ENCODE results near the gene RAC3. TPM values are rescaled to one million over a fixed set of nuclear protein-coding genes. Genes with fewer than 3 reads are reported as not detected.
A peak's percentile ranks its signal among the peaks of the same experiment; 100 is the strongest.

The RAC3 gene
- total and polyA plus RNA-seq, 9 of the 15 experiments (the other 6 are each of a cell fraction or from before 2014, with no cell fraction given), result 0.23 to 292 (median 118) TPM

DNA sequence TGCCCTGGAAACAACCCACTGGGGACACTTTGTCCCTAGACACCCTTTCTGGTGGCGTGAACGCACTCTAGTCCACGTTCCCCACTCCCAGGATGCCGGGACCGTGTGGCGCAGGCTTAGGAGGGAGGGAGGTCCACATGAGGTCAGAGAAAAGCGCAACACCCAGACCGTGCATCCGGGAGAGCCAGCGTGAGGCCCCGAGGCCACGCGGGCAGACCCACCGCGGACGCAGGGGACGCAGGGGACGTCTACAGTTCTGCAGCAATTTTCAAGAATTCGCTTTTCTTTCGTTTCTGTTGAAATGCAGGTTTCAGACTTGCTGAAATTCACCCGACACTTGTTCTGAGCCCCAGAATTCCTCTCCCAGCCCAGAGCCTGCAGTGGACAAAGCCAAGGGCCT, 15.4 kb downstream of the RAC3 start:
- no peak for TF ChIP-seq ZNF232 (CRISPR knock-in tag; IDR thresholded peaks at IDR 0.05)
- TF ChIP-seq, protein P1, sequence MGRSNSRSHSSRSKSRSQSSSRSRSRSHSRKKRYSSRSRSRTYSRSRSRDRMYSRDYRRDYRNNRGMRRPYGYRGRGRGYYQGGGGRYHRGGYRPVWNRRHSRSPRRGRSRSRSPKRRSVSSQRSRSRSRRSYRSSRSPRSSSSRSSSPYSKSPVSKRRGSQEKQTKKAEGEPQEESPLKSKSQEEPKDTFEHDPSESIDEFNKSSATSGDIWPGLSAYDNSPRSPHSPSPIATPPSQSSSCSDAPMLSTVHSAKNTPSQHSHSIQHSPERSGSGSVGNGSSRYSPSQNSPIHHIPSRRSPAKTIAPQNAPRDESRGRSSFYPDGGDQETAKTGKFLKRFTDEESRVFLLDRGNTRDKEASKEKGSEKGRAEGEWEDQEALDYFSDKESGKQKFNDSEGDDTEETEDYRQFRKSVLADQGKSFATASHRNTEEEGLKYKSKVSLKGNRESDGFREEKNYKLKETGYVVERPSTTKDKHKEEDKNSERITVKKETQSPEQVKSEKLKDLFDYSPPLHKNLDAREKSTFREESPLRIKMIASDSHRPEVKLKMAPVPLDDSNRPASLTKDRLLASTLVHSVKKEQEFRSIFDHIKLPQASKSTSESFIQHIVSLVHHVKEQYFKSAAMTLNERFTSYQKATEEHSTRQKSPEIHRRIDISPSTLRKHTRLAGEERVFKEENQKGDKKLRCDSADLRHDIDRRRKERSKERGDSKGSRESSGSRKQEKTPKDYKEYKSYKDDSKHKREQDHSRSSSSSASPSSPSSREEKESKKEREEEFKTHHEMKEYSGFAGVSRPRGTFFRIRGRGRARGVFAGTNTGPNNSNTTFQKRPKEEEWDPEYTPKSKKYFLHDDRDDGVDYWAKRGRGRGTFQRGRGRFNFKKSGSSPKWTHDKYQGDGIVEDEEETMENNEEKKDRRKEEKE (IDR thresholded peaks at IDR 0.05; ENCODE audit: borderline replicate concordance in 1 of 2, control insufficient read depth in 1 of 2, low read depth in 2 of 2, low read length in 1 of 2), result no peak
- no peak for TF ChIP-seq CHD1 (IDR thresholded peaks at IDR 0.05; ENCODE audit: low read length)
- no peak for TF ChIP-seq PURB (CRISPR knock-in tag; IDR thresholded peaks at IDR 0.05; ENCODE audit: low read depth)
- TF ChIP-seq CHD2 (IDR thresholded peaks at IDR 0.05; ENCODE audit: low read depth, low read length), result no peak
- no peak for TF ChIP-seq HEY1 (CRISPR knock-in tag; IDR thresholded peaks at IDR 0.05; ENCODE audit: borderline replicate concordance)
- TF ChIP-seq, protein P2, sequence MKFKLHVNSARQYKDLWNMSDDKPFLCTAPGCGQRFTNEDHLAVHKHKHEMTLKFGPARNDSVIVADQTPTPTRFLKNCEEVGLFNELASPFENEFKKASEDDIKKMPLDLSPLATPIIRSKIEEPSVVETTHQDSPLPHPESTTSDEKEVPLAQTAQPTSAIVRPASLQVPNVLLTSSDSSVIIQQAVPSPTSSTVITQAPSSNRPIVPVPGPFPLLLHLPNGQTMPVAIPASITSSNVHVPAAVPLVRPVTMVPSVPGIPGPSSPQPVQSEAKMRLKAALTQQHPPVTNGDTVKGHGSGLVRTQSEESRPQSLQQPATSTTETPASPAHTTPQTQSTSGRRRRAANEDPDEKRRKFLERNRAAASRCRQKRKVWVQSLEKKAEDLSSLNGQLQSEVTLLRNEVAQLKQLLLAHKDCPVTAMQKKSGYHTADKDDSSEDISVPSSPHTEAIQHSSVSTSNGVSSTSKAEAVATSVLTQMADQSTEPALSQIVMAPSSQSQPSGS (CRISPR knock-in tag; IDR thresholded peaks at IDR 0.05), result no peak
- H3K4me3 ChIP-seq, result no peak overlapping the region
- in situ Hi-C loops (cut with MboI), result no loop called here
- 82% methylated on average over 19 of the region's 21 CpGs for WGBS (ENCODE audit: insufficient coverage, low coverage, missing lambda C conversion rate)
- ATAC-seq, result no peak
- peaks cover 2% of the 10 kb centered on the region for H3K9me1 ChIP-seq (ENCODE audit: control insufficient read depth, insufficient read depth, low read length)
- H3K27ac ChIP-seq (ENCODE audit: extremely low read depth, low read depth, low read length), result no peak overlapping the region
- no peak for FAIRE-seq
- H3K36me3 ChIP-seq (ENCODE audit: control insufficient read depth, insufficient read depth, low read length), result peaks cover 36% of the 10 kb centered on the region; the same call in 2 of the 3 replicates
- H3K4me2 ChIP-seq (ENCODE audit: insufficient read depth, low read length), result no peak overlapping the region
- POLR2A ChIA-PET, result no interaction called here
- H3K79me2 ChIP-seq (ENCODE audit: control insufficient read depth, insufficient read depth, low read length), result peaks cover 12% of the 10 kb centered on the region; the same call in 2 of the 3 replicates
- no peaks in the 10 kb centered on the region for H4K20me1 ChIP-seq (replicated peaks; ENCODE audit: control insufficient read depth, insufficient read depth, low read length)
- H3K9ac ChIP-seq (ENCODE audit: insufficient read depth in 1 of 2, low read depth in 2 of 2, low read length in 2 of 2), result peak overlapping the region in 1 of 2 experiments; percentile 65; a peak in 1 of 4 replicates
- intact Hi-C loops (cut with micrococcal nuclease), result no loop called here
- CTCF ChIA-PET (ENCODE audit: low intra/inter-chr PET ratio), result no interaction called here
- DNase-seq (ENCODE audit: extremely low read depth in 1 of 4, low spot score in 3 of 4), result peak in 1 of 4 experiments; percentile 9
- no peaks in the 10 kb centered on the region for H3K27me3 ChIP-seq (ENCODE audit: control insufficient read depth in 2 of 2, insufficient read depth in 2 of 2, low read length in 2 of 2)
- no TSS peak for BruUV-seq (replicated peaks)
- no peaks in the 10 kb centered on the region for H3K9me3 ChIP-seq (replicated peaks; ENCODE audit: control insufficient read depth, insufficient read depth, low read depth, low read length)
- peaks cover 6 to 65% of the 10 kb centered on the region in 2 experiments; a peak in 3 of 5 replicates for H3K4me1 ChIP-seq (replicated peaks in 1 of 2; ENCODE audit: control insufficient read depth in 2 of 2, insufficient read depth in 2 of 2, low read length in 2 of 2)
- no peak overlapping the region for H2AFZ ChIP-seq (ENCODE audit: low read depth, low read length)

Data from K562 (cell line).